HUES6 (cell line): Measurements from ENCODE around the gene ZSCAN16.

Source experiments
- H3K27ac ChIP-seq: 2 replicates; pipeline ENCODE4 v1.7.0; 2013; ENCODE audit warnings: low read depth, mild to moderate bottlenecking, low read length, inconsistent platforms
- H3K27me3 ChIP-seq: 2 replicates; pipeline ENCODE4 v1.6.1; 2013; ENCODE audit warnings: low read length; ENCODE audit not compliant: control insufficient read depth, insufficient read depth
- H3K36me3 ChIP-seq: 2 replicates; pipeline ENCODE4 v1.6.1; 2013; ENCODE audit warnings: low read length; ENCODE audit not compliant: control insufficient read depth, insufficient read depth
- H3K4me1 ChIP-seq: 2 replicates; pipeline ENCODE4 v1.6.1; 2013; ENCODE audit warnings: low read length; ENCODE audit not compliant: control insufficient read depth, insufficient read depth
- H3K4me3 ChIP-seq: 2 replicates; pipeline ENCODE4 v1.5.1; 2013; ENCODE audit warnings: low read depth, low read length
- H3K9ac ChIP-seq: one replicate; pipeline ENCODE4 v1.6.1; 2013; ENCODE audit warnings: mild to moderate bottlenecking, low read length
- H3K9me3 ChIP-seq: 2 replicates; pipeline ENCODE4 v1.6.1; 2013; ENCODE audit warnings: low read depth, low read length; ENCODE audit not compliant: control insufficient read depth, insufficient read depth

Gene ZSCAN16

DNA sequence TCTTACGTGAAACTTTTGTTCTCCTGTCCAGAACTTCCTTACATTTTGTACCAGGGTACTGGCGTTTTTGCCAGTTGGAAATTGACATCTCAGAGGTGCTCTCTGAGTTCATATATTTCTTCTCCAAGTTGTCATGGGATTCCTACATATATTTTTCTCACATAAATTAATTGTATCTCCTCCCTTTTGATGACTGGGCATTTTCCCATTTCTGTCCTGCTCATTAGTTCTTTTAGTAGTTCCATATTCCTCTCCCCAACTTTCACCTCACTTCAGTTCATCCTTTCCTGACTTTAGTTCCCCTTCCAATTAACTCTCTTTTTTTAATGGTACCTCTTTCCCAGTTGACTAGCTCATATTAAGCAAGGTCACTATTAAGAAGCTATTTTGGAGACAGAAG is 28.1 kb downstream of the ZSCAN16 start:
- Histone ChIP-seq H3K9me3 (0 out of 2 replicates have a peak, but pooled peaks cover 13% of the 10 kb centered on the region), H3K4me1 (no peaks in the 10 kb centered on the region), H3K27ac (no peak overlapping the region), H3K27me3 (no peaks in the 10 kb centered on the region), H3K9ac (no peak overlapping the region), H3K4me3 (no peak overlapping the region), H3K36me3 (peaks cover 99% of the 10 kb centered on the region)

DNA sequence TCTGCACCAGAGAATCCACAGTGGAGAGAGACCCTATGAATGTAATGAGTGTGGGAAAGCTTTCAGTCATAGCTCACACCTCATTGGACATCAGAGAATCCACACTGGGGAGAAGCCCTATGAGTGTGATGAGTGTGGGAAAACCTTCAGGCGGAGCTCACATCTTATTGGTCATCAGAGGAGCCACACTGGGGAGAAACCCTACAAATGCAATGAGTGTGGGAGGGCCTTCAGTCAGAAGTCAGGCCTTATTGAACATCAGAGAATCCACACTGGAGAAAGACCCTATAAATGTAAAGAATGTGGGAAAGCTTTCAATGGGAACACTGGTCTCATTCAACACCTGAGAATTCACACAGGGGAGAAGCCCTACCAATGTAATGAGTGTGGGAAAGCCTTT is 29.1 kb downstream of the ZSCAN16 start:
- H3K4me1 ChIP-seq = no peaks in the 10 kb centered on the region
- no peaks in the 10 kb centered on the region for H3K27me3 ChIP-seq
- H3K36me3 ChIP-seq = peaks cover 91% of the 10 kb centered on the region
- H3K4me3 ChIP-seq = no peak overlapping the region
- H3K9ac ChIP-seq = no peak overlapping the region
- H3K27ac ChIP-seq = no peak overlapping the region
- 0 out of 2 replicates have a peak, but pooled peaks cover 13% of the 10 kb centered on the region for H3K9me3 ChIP-seq

- peaks cover 86% of the 10 kb centered on the region for H3K36me3 ChIP-seq
- no peak overlapping the region for H3K4me3 ChIP-seq
- H3K9me3 ChIP-seq = 0 out of 2 replicates have a peak, but pooled peaks cover 13% of the 10 kb centered on the region
- no peaks in the 10 kb centered on the region for H3K27me3 ChIP-seq
- H3K27ac ChIP-seq = no peak overlapping the region
- no peak overlapping the region for H3K9ac ChIP-seq
- no peaks in the 10 kb centered on the region for H3K4me1 ChIP-seq
These were observed 29.9 kb downstream of the ZSCAN16 start for GRCh38 chr6:28154357-28154756.

GRCh38 chr6:28158318-28158717 is 33.9 kb downstream of the ZSCAN16 start:
- no peak overlapping the region for H3K27ac ChIP-seq
- H3K27me3 ChIP-seq = peaks cover 8% of the 10 kb centered on the region
- H3K9ac ChIP-seq = no peak overlapping the region
- H3K4me1 ChIP-seq = 0 out of 2 replicates have a peak, but pooled peaks cover 2% of the 10 kb centered on the region
- no peak overlapping the region for H3K4me3 ChIP-seq
- peaks cover 47% of the 10 kb centered on the region for H3K36me3 ChIP-seq
- 0 out of 2 replicates have a peak, but pooled peaks cover 7% of the 10 kb centered on the region for H3K9me3 ChIP-seq

DNA sequence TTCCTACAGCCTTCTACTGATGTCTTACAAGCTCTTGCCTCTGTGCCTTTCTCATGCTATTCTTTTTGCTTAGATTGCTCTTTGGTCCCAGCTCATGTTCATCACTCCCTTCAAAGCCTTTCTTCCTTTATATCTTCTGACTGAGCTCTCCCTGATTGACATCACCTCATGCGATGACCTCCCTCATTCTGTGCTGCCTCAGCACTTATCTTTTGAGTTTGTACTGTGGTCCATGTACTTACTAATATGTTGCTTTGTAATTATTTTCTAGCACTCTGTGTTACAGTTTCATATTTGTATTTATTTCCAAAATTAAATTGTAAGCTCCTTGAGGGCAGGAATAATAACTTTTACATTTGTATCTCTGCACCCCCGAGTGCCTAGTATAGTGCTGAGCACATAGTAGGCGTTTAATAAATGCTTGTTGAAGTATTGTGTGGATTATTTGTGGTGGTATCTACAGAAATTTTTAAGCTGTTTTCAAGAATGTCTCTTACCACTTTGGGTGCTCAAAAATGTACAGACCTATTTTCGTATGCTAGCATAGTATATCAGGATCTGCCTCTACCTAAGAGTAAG is 34.7 kb downstream of the ZSCAN16 start:
- H3K27me3 ChIP-seq = peaks cover 14% of the 10 kb centered on the region
- H3K36me3 ChIP-seq = peaks cover 39% of the 10 kb centered on the region
- no peak overlapping the region for H3K27ac ChIP-seq
- no peak overlapping the region for H3K9ac ChIP-seq
- no peaks in the 10 kb centered on the region for H3K9me3 ChIP-seq
- H3K4me1 ChIP-seq = 0 out of 2 replicates have a peak, but pooled peaks cover 2% of the 10 kb centered on the region
- no peak overlapping the region for H3K4me3 ChIP-seq

GRCh38 chr6:28160233-28160632 is 35.8 kb downstream of the ZSCAN16 start:
- peaks cover 28% of the 10 kb centered on the region for H3K36me3 ChIP-seq
- no peak overlapping the region for H3K9ac ChIP-seq
- H3K9me3 ChIP-seq = no peaks in the 10 kb centered on the region
- H3K4me3 ChIP-seq = no peak overlapping the region
- peaks cover 22% of the 10 kb centered on the region for H3K27me3 ChIP-seq
- 0 out of 2 replicates have a peak, but pooled peaks cover 2% of the 10 kb centered on the region for H3K4me1 ChIP-seq
- H3K27ac ChIP-seq = no peak overlapping the region

DNA sequence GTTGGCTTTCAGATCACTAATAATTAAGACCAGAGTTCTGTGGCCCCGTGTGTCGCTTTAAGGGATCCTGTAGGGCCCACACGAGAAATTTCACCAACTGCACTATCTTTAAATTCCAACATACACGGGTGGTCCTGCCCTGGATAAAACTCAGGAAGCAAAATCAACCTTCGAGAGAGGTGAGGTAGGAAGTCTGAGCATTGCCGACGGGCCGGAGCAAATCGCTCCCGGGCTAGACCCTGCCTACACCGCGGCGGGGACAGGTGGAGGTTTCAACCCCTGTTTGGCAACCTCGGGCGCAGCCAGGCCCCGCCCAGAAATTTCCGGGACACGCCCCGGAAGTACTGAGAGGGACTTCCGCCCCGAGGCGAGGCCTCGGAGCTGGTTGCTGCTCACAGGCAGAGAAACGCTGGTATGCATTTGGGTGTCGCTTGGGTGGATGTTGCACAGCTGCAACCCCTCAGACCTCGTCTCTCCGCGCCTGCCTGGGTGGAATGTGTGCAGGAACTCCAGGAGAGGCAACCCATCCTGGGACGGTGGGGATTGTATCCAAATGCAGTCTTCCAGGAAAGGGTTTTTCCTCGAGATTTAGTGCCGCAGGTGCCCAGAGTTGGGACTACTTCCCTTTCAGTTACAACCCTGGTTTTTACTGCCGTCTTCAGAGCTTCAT is 37.1 kb downstream of the ZSCAN16 start:
- Histone ChIP-seq H3K36me3 (peaks cover 15% of the 10 kb centered on the region), H3K4me3 (peak overlapping the region; percentile 79), H3K27ac (no peak overlapping the region), H3K9ac (peak overlapping the region; percentile 71), H3K9me3 (no peaks in the 10 kb centered on the region), H3K4me1 (0 out of 2 replicates have a peak, but pooled peaks cover 2% of the 10 kb centered on the region), H3K27me3 (peaks cover 28% of the 10 kb centered on the region)

- Histone ChIP-seq H3K27me3 (peaks cover 46% of the 10 kb centered on the region), H3K9me3 (no peaks in the 10 kb centered on the region), H3K4me1 (0 out of 2 replicates have a peak, but pooled peaks cover 2% of the 10 kb centered on the region), H3K27ac (no peak overlapping the region), H3K4me3 (no peak overlapping the region), H3K36me3 (no peaks in the 10 kb centered on the region), H3K9ac (no peak overlapping the region)
These were observed 41.2 kb downstream of the ZSCAN16 start for GRCh38 chr6:28165563-28165962.

DNA sequence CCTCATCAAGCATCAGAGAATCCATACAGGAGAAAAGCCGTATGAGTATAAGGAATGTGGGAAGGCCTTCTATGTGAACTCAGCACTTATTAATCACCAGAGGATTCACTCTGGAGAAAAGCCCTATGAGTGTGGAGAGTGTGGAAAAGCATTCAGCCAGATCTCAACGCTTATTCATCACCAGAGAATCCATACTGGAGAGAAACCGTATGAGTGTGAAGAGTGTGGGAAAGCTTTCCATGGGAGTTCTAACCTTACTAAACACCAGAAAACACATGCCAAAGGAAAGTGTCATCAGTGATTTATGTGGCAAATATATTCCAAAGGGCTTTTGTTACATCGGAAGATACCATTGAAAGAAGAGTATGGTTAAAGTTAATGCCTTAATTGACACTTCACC is 42.7 kb downstream of the ZSCAN16 start:
- no peak overlapping the region for H3K9ac ChIP-seq
- no peaks in the 10 kb centered on the region for H3K9me3 ChIP-seq
- no peak overlapping the region for H3K27ac ChIP-seq
- peaks cover 46% of the 10 kb centered on the region for H3K27me3 ChIP-seq
- no peaks in the 10 kb centered on the region for H3K36me3 ChIP-seq
- 0 out of 2 replicates have a peak, but pooled peaks cover 2% of the 10 kb centered on the region for H3K4me1 ChIP-seq
- H3K4me3 ChIP-seq = no peak overlapping the region

- no peaks in the 10 kb centered on the region for H3K4me1 ChIP-seq
- no peaks in the 10 kb centered on the region for H3K9me3 ChIP-seq
- H3K4me3 ChIP-seq = no peak overlapping the region
- peaks cover 42% of the 10 kb centered on the region for H3K27me3 ChIP-seq
- no peak overlapping the region for H3K9ac ChIP-seq
- no peak overlapping the region for H3K27ac ChIP-seq
- H3K36me3 ChIP-seq = no peaks in the 10 kb centered on the region
These were observed 43.5 kb downstream of the ZSCAN16 start for GRCh38 chr6:28167926-28168325.

DNA sequence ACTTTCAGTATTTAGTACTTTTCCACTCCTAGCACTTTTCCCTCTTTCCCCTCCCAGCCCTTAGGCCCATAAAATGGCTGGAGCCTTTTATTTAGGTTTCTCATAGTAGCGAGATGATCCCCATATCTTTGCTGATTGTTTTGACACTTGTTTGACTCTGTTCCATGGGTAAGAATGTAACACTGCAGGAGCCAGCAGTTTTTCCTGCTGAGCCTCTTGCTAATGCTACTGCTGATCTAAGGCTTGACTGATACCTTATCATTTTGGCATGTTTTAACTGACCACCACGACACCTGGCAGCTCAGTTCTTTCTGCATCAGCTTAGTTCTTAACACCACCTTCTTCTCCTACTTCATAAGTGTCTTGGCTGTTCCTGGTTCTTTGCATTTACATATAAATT is 46.9 kb downstream of the ZSCAN16 start:
- H3K9ac ChIP-seq = peak overlapping the region; percentile 35
- peaks cover 33% of the 10 kb centered on the region for H3K27me3 ChIP-seq
- 0 out of 2 replicates have a peak, but pooled peaks cover 1% of the 10 kb centered on the region for H3K9me3 ChIP-seq
- H3K4me3 ChIP-seq = no peak overlapping the region
- H3K4me1 ChIP-seq = no peaks in the 10 kb centered on the region
- no peak overlapping the region for H3K27ac ChIP-seq
- no peaks in the 10 kb centered on the region for H3K36me3 ChIP-seq
